ENCODE measurements around the gene DOK7. TPM values are rescaled to one million over a fixed set of nuclear protein-coding genes. Genes with fewer than 3 reads are reported as not detected.

Gene DOK7
- total RNA-seq, 1 experiment from 2014 or later = not detected

DNA sequence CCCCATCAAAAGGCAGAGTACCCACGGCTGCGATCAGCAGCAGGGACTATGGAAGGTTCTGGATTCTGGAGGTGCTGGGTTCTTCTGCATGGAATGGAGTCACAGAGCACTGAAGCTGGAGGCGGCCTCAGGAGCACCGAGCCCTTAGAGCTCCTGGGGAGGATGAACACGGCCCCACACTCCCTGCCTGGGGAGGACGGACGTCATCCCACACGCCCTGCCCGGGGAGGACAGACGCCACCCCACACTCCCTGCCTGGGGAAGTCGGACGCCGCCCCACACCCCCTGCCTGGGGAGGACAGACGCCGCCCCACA is 59.2 kb downstream of the DOK7 start:
- BruUV-seq (replicated peaks) = no TSS peak
- intact Hi-C loops (cut with micrococcal nuclease; ENCODE audit: unreplicated experiment) = no loop called here
- no peaks in the 10 kb centered on the region for H3K4me1 ChIP-seq (ENCODE audit: insufficient read depth, low read length, poor library complexity, severe bottlenecking)
- H3K36me3 ChIP-seq (ENCODE audit: insufficient read depth, low read length, poor library complexity, severe bottlenecking) = peaks cover 49% of the 10 kb centered on the region
- no peaks in the 10 kb centered on the region for H3K27me3 ChIP-seq (replicated peaks; ENCODE audit: insufficient read depth, low read depth, low read length, poor library complexity)
- TF ChIP-seq EZH2 (IDR thresholded peaks at IDR 0.05; ENCODE audit: borderline replicate concordance, low read depth, low read length, poor library complexity, severe bottlenecking) (no peak), CTCF (conservative IDR thresholded peaks at IDR 0.05; ENCODE audit: low read depth, low read length) (no peak)
- no peaks in the 10 kb centered on the region for H3K9me3 ChIP-seq (ENCODE audit: low read depth, low read length, poor library complexity, severe bottlenecking)
- DNase-seq (ENCODE audit: low spot score) = no peak
- POLR2A ChIA-PET (ENCODE audit: low non-redundant PET) = no interaction called here
- no peak overlapping the region for H3K4me3 ChIP-seq (ENCODE audit: low read depth, low read length, poor library complexity, severe bottlenecking)
- CTCF ChIA-PET = interaction anchor here (0.5 kb wide), 1 partner anchor 1304 kb away, joined by 3 read pairs; no protein-coding TSS in a partner anchor
- H3K27ac ChIP-seq (ENCODE audit: low read depth, low read length, poor library complexity, severe bottlenecking) = no peak overlapping the region

DNA sequence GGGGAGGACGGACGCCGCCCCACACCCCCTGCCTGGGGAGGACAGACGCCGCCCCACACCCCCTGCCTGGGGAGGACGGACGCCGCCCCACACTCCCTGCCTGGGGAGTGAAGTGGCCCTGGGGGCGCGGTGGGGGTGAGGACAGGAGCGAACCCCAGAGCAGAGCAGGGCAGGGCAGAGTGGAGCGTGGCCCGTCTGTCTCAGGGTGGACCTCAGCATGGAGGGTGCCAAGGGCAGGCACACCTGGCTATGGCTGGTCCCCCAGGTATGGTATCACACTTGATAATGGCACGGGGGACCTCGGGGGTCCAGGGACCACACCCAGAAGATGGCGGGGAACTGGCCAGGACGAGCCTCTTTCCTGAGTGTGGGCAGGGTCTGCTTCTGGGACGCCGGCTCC is 59.5 kb downstream of the DOK7 start:
- intact Hi-C loops (cut with micrococcal nuclease; ENCODE audit: unreplicated experiment) = no loop called here
- Histone ChIP-seq H3K27me3 (replicated peaks; ENCODE audit: insufficient read depth, low read depth, low read length, poor library complexity) (no peaks in the 10 kb centered on the region), H3K27ac (ENCODE audit: low read depth, low read length, poor library complexity, severe bottlenecking) (no peak overlapping the region), H3K9me3 (ENCODE audit: low read depth, low read length, poor library complexity, severe bottlenecking) (no peaks in the 10 kb centered on the region), H3K4me1 (ENCODE audit: insufficient read depth, low read length, poor library complexity, severe bottlenecking) (no peaks in the 10 kb centered on the region), H3K36me3 (ENCODE audit: insufficient read depth, low read length, poor library complexity, severe bottlenecking) (peaks cover 46% of the 10 kb centered on the region), H3K4me3 (ENCODE audit: low read depth, low read length, poor library complexity, severe bottlenecking) (no peak overlapping the region)
- TF ChIP-seq EZH2 (IDR thresholded peaks at IDR 0.05; ENCODE audit: borderline replicate concordance, low read depth, low read length, poor library complexity, severe bottlenecking) = no peak
- TF ChIP-seq CTCF (conservative IDR thresholded peaks at IDR 0.05; ENCODE audit: low read depth, low read length) = no peak
- CTCF ChIA-PET = no interaction called here
- POLR2A ChIA-PET (ENCODE audit: low non-redundant PET) = no interaction called here
- no TSS peak for BruUV-seq (replicated peaks)
- DNase-seq (ENCODE audit: low spot score) = no peak

DNA sequence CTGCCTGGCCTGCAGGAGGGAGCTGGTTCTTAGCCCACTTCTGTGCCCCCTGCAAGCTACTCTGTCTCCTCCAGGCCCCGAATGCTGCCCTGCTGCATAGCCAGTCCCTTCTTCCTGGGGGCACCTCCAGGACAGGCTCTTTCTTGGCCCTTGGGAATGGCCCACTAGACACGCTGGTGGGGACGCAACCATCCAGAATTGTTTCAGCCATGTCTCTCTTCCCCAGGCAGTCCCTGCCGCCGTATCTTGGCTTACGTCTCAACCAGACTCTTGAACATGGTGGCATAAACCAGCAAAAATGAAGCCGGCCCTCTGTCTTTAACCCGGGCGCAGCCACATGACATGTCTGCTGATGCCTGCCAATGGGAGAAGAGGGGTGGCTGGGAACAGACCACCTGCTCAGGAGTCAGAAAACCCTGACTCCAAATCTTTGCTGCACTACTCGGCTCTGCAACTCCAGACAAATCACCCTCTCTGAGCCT is 60.1 kb downstream of the DOK7 start:
- H3K9me3 ChIP-seq (ENCODE audit: low read depth, low read length, poor library complexity, severe bottlenecking) = no peaks in the 10 kb centered on the region
- H3K36me3 ChIP-seq (ENCODE audit: insufficient read depth, low read length, poor library complexity, severe bottlenecking) = peaks cover 41% of the 10 kb centered on the region
- ChIA-PET POLR2A (ENCODE audit: low non-redundant PET) (no interaction called here), CTCF (no interaction called here)
- H3K27ac ChIP-seq (ENCODE audit: low read depth, low read length, poor library complexity, severe bottlenecking) = no peak overlapping the region
- no peaks in the 10 kb centered on the region for H3K4me1 ChIP-seq (ENCODE audit: insufficient read depth, low read length, poor library complexity, severe bottlenecking)
- H3K27me3 ChIP-seq (replicated peaks; ENCODE audit: insufficient read depth, low read depth, low read length, poor library complexity) = no peaks in the 10 kb centered on the region
- no peak overlapping the region for H3K4me3 ChIP-seq (ENCODE audit: low read depth, low read length, poor library complexity, severe bottlenecking)
- intact Hi-C loops (cut with micrococcal nuclease; ENCODE audit: unreplicated experiment) = no loop called here
- DNase-seq (ENCODE audit: low spot score) = no peak
- TF ChIP-seq EZH2 (IDR thresholded peaks at IDR 0.05; ENCODE audit: borderline replicate concordance, low read depth, low read length, poor library complexity, severe bottlenecking) (no peak), CTCF (conservative IDR thresholded peaks at IDR 0.05; ENCODE audit: low read depth, low read length) (no peak)
- BruUV-seq (replicated peaks) = no TSS peak

Measured in A673 (cell line).